Renal pelvis (tissue), 4 donors: ENCODE measurements around the gene DLAT. TPM values are rescaled to one million over a fixed set of nuclear protein-coding genes. Genes with fewer than 3 reads are reported as not detected.

Source experiments
- DNase-seq: peaks from one replicate; pipeline ENCODE4 v3.0.0-alpha.2; 2013
- polyA plus RNA-seq, 3 donors: library from polyadenylated mRNA; unstranded; fragments of 120-200 nt; gene quantifications; one replicate each; pipeline ENCODE4 v1.2.1, GENCODE V29; 2013; ENCODE audit not compliant: insufficient read length in 3 of 3

DLAT gene
- polyA plus RNA-seq, 3 donors: 45.8 to 50.1 (median 48.3) TPM

GRCh38 chr11:112103446-112103845 is 78.2 kb downstream of the DLAT start:
- DNase-seq: no peak

- no peak for DNase-seq
Measured at GRCh38 chr11:112106070-112106469, 80.9 kb downstream of the DLAT start.

Other genes with a start within 250 kb of the DLAT start
- gene ALG9, start 153.8 kb upstream of the DLAT start, polyA plus RNA-seq: 10 to 100 TPM; 41.8 to 50.8 (median 46.3) TPM
- gene FDXACB1, start 146.2 kb upstream of the DLAT start, polyA plus RNA-seq: 1 to 10 TPM; 4.8 to 6.0 (median 5.8) TPM
- gene CFAP68, start 145.9 kb upstream of the DLAT start, polyA plus RNA-seq: 10 to 100 TPM; 41.1 to 48.6 (median 43.5) TPM
- 10 to 100 TPM; 48.6 to 75.2 (median 50.1) TPM for gene CRYAB, start 113.6 kb upstream of the DLAT start, polyA plus RNA-seq
- gene HSPB2, start 112.7 kb upstream of the DLAT start, polyA plus RNA-seq: 1 to 10 TPM; 1.9 to 3.3 (median 2.3) TPM
- gene C11orf52, start 106.5 kb upstream of the DLAT start, polyA plus RNA-seq: 10 to 100 TPM; 10.9 to 11.4 (median 10.9) TPM
- 10 to 100 TPM; 16.9 to 20.9 (median 20.0) TPM for gene DIXDC1, start 88.1 kb upstream of the DLAT start, polyA plus RNA-seq
- 10 to 100 TPM in 2 of 3 donors, 1 to 10 TPM in 1; 7.9 to 13.2 (median 12.8) TPM for gene PIH1D2, start 48.6 kb downstream of the DLAT start, polyA plus RNA-seq
- 10 to 100 TPM; 49.4 to 60.6 (median 54.4) TPM for gene NKAPD1, start 48.9 kb downstream of the DLAT start, polyA plus RNA-seq
- 10 to 100 TPM; 67.4 to 86.2 (median 74.2) TPM for gene TIMM8B, start 61.3 kb downstream of the DLAT start, polyA plus RNA-seq
- 100 to 1,000 TPM; 180 to 186 (median 185) TPM for gene SDHD, start 61.5 kb downstream of the DLAT start, polyA plus RNA-seq
- gene IL18, start 138.7 kb downstream of the DLAT start, polyA plus RNA-seq: 10 to 100 TPM in 1 of 3 donors, 1 to 10 TPM in 2; 4.9 to 15.5 (median 9.5) TPM
- under 1 TPM in 1 of 3 donors, not detected in 2; 0.42 TPM for gene TEX12, start 142.0 kb downstream of the DLAT start, polyA plus RNA-seq
- gene BCO2, start 150.1 kb downstream of the DLAT start, polyA plus RNA-seq: 1 to 10 TPM; 3.5 to 7.0 (median 5.4) TPM
- gene PTS, start 201.0 kb downstream of the DLAT start, polyA plus RNA-seq: 10 to 100 TPM; 44.6 to 62.6 (median 56.7) TPM
- under 1 TPM in 1 of 3 donors, not detected in 2; 0.14 TPM for gene PLET1, start 235.5 kb downstream of the DLAT start, polyA plus RNA-seq